GM19099 (cell line): Measurements from ENCODE around the gene KCNK15.

ENCODE experiments used
- POLR2A ChIP-seq: IDR thresholded peaks from 3 replicates; pipeline ENCODE4 v1.6.1; 2011; ENCODE audit warnings: low read depth; ENCODE audit not compliant: insufficient read length; ENCODE audit errors: extremely low read depth

KCNK15 gene

DNA sequence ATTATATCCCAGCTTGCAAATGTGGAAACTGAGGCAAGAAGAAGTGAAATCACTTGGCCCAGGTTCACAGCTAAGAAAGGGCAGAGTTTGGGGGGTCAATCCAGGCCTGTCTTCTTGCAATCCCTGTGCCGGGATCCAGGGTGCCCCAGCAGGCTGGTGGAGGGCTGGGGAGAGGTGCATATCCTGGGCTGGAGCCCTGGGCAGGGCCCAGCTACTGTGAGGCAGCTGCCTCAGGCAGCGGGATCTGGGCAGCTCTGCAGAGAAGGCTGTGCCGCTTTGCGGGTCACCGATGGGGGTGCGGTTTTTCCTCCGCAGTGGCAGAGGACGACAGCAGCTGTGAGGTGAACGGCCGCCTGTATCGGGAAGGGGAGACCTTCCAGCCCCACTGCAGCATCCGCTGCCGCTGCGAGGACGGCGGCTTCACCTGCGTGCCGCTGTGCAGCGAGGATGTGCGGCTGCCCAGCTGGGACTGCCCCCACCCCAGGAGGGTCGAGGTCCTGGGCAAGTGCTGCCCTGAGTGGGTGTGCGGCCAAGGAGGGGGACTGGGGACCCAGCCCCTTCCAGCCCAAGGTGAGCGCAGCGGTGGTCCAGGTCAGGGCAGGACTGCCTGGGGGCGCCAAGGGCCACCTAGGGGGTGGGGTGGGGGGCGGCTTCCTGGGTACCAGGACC, 21.1 kb upstream of the KCNK15 start:
- TF ChIP-seq POLR2A, result no peak

DNA sequence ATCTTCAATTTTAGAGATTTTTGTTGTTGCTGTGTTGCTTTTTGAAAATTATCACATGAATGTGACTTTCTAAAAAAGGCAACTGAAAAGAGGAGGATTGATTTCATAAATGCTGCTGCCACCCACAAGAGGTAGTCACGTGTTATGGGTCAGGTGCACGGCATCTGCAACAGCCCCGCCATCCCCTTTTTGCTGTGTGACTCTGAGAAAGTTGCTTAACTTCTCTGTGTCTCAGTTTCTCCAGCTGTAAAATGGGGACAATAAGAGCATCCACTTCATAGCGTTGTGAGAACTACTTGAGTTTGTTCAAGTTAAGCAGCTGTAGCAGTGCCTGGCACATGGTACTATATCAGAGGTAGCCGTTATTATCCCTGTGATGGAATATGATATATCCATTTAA, 19.8 kb upstream of the KCNK15 start:
- TF ChIP-seq POLR2A, result no peak

DNA sequence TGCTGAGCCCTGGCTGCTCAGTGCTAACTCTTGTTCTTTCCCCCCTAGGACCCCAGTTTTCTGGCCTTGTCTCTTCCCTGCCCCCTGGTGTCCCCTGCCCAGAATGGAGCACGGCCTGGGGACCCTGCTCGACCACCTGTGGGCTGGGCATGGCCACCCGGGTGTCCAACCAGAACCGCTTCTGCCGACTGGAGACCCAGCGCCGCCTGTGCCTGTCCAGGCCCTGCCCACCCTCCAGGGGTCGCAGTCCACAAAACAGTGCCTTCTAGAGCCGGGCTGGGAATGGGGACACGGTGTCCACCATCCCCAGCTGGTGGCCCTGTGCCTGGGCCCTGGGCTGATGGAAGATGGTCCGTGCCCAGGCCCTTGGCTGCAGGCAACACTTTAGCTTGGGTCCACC, 18.6 kb upstream of the KCNK15 start:
- no peak for TF ChIP-seq POLR2A

DNA sequence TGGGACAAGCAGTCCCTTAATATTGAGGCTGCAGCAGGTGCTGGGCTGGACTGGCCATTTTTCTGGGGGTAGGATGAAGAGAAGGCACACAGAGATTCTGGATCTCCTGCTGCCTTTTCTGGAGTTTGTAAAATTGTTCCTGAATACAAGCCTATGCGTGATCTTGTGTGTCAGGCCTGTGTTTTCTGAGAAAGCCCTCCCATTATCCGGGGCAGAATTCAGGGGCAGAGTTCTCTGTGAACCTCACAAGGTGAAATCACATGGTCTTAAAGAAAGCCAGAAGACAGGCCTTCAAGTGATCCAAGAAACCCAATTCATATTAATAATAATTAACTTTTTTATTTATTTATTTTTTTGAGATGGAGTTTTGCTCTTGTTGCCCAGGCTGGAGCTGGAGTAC, 18.0 kb upstream of the KCNK15 start:
- no peak for TF ChIP-seq POLR2A

DNA sequence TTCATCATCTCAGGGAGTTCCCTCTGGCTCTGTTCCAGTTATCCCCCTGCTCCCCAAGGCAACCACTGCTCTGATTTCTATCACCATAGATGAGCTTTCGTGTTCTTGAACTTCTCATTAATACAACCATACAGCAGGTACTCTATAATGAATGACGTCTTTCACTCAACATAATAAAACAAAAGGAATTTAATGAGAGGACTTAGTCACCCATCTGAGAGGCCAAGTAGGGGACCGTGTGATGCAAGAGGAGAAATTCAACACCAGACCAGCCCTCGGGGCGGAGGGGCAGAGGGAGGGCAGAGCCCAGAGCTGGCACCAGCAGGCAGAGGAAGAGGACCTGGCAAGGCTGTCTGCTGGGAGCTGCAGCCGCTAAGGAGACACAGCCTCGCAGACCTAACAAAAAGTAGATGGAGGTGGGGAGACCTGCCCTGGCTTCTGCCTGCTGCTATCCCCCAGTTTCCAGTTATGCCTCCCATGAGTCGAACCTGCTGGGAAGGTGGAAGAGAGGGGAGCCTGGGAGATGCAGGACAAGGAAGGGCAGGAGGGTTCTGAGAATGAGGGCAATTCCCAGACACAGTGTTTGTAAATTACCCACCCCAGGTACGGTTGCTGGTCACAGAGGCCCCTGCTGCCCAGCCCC, 16.7 kb upstream of the KCNK15 start:
- TF ChIP-seq POLR2A, result no peak

DNA sequence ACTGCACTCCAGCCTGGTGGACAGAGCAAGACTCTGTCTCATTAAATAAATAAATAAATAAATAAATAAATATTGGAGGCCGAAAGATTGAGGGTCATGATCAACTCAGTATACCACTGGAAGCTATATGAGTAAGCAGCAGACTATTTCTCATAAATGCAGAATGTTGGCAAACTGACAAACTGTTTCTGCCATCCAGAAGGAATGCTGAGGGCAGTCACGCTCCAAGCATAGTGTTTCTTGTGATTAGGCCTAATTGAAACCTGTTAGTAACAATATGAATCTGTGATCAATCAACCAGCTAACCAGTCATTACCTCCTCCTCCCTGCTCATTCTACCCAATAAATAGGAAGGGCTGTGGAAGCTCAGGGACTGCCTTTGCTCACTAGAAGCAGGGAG, 15.2 kb upstream of the KCNK15 start:
- TF ChIP-seq POLR2A, result no peak

DNA sequence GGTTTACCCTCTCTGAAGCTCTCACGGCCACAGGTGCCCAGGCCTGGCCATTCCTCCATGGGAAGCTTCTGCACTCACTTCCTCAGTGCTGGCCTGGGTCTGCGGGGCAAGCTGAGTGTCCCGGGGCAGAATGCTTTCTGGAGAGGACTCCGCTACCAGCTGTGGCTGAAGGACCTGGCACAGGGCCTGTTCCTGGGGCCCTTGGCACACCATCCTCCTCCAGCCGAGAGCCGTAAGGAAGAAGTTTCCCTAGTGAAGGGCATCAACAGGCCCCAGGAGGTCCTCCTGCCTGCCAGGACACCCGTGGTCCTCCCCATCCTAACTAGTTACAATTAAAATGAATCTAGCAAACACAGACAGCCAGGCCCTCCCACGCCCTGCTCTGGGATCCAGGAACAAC, 14.0 kb upstream of the KCNK15 start:
- TF ChIP-seq POLR2A, result no peak

DNA sequence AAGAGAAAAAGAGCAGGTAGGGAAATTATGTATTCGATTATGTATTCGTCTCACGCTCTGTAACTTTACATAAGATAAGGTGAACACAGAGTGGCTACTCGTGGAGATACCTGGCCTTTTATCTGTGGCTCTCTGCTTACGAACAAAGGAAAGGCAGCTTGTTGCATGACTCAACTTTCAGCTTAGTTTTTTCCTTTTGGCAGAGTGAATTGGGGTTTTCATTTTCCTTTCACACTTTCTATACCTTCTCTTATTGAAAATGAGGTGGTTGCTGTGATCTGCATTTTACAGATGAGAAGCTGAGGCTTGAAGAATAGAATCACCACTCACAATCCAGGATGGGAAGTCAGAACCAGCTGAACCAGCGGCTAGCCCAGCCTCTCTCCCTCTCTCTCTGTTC, 13.3 kb upstream of the KCNK15 start:
- no peak for TF ChIP-seq POLR2A

DNA sequence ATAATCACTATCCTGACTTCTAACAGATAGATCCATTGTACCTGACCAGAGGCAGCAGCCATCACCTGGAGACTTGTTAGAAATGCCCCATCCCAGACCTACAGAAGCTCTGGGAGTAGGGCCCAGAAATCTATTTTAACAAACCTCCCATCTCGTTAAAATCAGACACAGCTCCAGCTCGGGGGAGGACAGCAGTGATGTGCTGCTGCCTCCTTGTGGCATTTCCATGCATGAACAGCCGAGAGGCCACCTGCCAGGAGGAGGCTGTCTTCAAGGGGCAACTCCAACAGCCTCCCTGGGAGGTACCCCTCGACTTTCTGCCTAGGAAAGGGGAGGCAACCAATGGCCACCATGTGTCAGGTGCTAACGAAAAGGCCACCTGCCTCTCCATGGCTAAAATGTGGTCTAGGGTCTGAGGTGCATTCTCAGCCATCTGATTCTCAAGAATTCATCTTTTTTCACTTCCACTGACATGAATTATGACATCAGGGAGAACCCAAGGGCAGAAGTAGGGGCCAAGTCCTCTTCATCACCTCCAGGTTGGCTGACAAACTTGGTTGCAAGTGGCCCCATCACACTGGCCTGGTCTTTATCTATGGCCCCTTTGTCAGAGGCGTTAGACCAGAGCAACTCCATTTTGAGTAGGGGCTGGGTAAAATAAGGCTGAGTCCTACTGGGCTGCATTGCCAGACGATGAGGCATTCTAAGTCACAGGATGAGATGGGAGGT, 12.2 kb upstream of the KCNK15 start:
- no peak for TF ChIP-seq POLR2A

DNA sequence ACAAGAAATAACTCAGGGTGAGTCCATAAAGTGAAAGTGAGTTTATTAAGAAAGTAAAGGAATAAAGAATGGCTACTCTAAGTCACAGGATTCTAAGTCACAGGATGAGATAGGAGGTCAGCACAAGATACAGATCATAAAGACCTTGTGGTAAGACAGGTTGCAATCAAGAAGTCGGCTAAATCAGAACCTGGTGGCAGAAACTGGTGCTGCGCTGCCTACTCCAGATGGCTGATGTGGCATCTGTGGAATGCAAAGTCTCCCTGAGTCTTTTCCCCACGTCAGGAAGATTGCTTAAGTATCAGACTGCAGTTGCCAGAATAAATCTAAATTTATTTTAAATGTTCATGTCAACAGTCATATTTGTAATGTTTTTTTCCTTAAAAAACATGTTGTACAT, 10.7 kb upstream of the KCNK15 start:
- no peak for TF ChIP-seq POLR2A

DNA sequence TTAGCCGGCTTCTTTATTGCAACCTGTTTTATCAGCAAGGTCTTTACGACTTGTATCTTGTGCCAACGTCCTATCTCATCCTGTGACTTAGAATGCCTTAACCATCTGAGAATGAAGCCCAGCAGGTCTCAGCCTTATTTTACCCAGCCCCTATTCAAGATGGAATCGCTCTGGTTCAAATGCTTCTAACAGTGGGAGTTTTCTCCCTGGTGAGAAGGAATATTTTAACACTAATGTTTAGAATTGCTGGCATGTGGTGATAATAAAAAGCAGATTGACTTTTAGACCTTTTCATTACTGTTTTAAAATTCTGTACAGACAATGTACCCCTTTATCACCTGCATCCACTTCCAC, 9.9 kb upstream of the KCNK15 start:
- TF ChIP-seq POLR2A, result no peak

DNA sequence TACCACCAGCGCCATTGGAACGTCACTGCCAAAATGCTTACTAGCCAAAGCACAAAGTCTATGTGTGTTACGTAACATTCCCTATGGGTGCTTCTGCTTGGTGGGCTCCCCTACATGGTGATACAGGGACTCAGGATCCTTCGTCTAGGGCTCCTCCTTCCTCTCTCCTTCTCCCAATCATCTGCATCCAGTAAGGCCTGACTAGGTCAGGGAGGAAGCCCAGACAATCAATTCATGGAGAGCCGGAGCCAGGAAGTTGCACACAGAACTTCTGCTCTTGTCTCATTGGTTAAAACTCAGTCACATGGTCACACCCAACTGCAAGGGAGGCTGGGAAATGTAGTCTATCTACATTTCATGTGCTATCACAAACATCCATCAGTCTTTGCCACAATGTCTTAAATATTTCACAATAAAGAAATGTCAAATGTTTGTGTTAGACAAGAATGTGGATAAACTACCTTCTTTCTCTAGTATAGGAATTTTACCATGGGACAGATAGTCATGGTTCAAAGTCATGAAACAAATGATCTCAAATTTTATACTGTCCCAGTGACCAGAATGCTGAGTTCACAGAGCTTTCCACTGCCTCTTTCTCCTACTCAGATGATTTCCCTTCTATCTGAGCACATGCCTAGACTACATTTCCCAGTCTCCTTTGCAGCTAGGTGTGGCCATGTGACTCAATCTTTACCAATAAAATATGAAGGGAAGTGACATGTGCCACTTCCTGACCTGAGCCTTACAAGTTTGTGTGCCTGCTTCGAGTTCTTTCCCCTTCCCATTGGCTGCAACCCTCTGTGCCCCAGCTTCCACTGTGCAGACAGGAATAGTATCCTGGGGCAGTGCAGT, 9.3 kb upstream of the KCNK15 start:
- no peak for TF ChIP-seq POLR2A

DNA sequence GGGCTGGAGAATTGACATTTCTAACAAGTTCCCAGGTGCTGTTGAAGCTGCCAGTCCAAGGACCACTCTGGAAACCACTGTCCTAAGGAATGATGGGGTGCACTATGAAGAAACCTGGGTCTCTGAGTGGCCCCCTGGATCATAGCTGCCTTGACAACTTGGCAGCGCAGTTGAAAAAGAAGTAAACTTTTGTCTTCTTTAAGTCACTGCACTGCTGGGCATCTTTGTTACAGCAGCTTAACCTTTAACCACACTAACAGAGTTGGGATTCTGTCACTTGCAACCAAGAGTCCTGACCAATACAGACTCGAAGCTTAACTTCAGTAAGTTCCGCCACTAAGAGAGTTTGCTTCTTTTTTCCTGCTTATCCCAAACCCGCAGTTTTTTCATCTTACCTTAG, 8.5 kb upstream of the KCNK15 start:
- no peak for TF ChIP-seq POLR2A

DNA sequence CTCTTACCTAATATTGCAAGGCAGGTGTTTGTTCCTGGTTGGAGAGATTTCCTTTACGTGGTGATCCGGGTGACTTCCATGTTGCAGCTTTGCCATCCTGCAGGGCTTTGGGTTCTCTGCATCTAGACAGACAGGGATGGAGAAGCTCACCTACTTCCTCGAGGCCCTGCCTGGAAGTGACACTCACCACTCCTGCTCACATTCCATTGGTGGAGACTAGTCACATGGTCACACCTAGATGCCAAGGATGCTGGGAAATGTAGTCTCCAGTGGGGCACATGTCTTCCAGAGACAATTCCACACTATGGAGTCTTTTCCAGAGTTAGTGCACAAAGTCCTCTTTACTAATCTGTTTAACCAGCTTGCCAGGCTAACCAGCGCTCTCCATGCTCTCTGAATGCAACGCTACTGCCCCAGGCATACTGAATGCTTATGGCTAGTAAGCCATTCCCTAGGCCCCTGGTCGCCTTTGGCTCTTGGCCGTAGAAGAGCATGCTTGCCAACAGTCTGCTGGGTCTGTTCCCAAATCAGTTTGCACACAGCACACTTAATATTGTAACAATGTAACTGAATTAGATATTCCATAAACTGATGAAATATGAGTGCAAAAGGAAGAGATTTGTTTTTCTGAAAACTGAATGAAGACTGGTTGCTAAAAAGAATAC, 6.7 kb upstream of the KCNK15 start:
- TF ChIP-seq POLR2A, result no peak

DNA sequence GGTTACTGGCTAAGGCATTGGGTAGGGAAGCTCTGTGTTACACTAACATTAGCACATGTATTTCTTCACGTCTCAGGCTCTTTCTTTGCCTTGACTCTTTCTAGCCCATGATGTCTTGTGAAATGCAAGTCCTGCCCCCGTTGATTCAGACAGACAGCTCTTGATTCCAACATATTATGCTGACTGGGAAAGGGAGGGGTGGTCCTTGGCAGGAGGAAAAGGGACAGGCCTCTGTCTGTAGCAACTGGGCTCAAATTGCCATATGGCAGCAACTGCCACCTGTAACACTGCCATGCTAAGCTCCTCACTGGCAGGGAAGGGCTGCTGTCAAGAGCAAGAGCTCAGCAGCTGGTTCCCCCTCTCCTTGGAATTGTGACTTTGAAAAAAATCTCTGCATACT, 5.7 kb upstream of the KCNK15 start:
- no peak for TF ChIP-seq POLR2A

DNA sequence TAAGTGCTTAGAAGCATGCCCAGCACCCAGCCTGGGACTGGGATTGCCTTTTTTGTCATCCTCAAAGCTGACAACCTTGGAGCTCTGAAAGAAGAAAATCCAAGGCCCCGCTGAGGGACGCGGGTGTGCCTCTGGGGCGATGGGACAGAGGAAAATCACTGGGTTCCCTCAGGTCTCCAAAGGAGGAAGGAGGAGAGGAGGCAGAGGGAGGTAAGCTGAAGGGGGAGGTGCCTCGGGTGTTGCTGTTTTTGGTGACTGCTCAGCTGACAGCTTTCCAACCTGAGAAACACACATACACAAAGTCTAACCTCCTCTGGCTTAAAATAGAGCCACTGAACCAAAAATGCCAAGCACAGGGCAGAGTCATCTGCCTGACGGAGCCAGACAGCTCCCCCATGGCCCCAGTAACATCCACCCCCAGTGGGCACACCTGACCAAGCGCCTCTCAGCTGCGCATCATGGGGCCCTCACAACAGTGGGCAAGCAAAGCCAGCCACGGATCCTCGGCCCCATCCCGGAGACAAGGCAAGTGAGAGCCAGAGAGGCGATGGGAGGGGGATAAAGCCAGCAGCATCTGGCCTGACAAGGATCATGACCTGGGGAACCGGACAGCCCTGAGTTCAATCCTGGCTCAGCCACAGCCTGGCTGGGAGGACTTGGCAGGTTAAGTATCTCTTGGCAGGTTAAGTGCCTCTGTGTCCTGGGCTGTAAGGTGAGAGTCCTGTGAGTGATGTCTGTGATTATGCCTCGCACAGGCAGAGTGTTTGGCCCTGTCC, 3.2 kb upstream of the KCNK15 start:
- no peak for TF ChIP-seq POLR2A
